ENCODE data around the gene TUBG1. TPM values are rescaled to one million over a fixed set of nuclear protein-coding genes. Genes with fewer than 3 reads are reported as not detected.

TUBG1 gene
- total and polyA plus RNA-seq, 9 of the 15 experiments (the other 6 are each of a cell fraction or from before 2014, with no cell fraction given), result 33.1 to 147 (median 66.0) TPM

- TF ChIP-seq ZBTB11 (CRISPR knock-in tag; IDR thresholded peaks at IDR 0.05), result no peak
- no peak for TF ChIP-seq ZNF518B (CRISPR knock-in tag; IDR thresholded peaks at IDR 0.05)
- no peak for TF ChIP-seq SPI1 (IDR thresholded peaks at IDR 0.05; ENCODE audit: borderline replicate concordance, low read depth, low read length)
- no peak for TF ChIP-seq NFYB (IDR thresholded peaks at IDR 0.05; ENCODE audit: extremely low read depth, insufficient read length)
- TF ChIP-seq ATF1 (CRISPR knock-in tag; IDR thresholded peaks at IDR 0.05), result no peak
- no peak; the same call in 1 of the 2 replicates for TF ChIP-seq ATF1 (tag; IDR thresholded peaks at IDR 0.05)
- TF ChIP-seq HDAC3 (IDR thresholded peaks at IDR 0.05; ENCODE audit: borderline replicate concordance, partially characterized antibody), result no peak
- no peak for TF ChIP-seq ZNF778 (CRISPR knock-in tag; IDR thresholded peaks at IDR 0.05)
- no peak for TF ChIP-seq NR1H2 (CRISPR knock-in tag; IDR thresholded peaks at IDR 0.05)
- TF ChIP-seq COPS2 (conservative IDR thresholded peaks at IDR 0.05), result no peak
- no peak for TF ChIP-seq ZNF224 (CRISPR knock-in tag; IDR thresholded peaks at IDR 0.05)
- TF ChIP-seq ZNF318 (IDR thresholded peaks at IDR 0.05; ENCODE audit: borderline replicate concordance in 1 of 2, low read depth in 1 of 2), result no peak
Measured at GRCh38 chr17:42566215-42566882, 43.1 kb upstream of the TUBG1 start (continued).
